ENCODE results near the gene ACACB.

GRCh38 chr12:109302358-109302757 is 186.0 kb downstream of the ACACB start:
- TF ChIP-seq POLR2A (IDR thresholded peaks at IDR 0.05): no peak
- TF ChIP-seq, protein P1, sequence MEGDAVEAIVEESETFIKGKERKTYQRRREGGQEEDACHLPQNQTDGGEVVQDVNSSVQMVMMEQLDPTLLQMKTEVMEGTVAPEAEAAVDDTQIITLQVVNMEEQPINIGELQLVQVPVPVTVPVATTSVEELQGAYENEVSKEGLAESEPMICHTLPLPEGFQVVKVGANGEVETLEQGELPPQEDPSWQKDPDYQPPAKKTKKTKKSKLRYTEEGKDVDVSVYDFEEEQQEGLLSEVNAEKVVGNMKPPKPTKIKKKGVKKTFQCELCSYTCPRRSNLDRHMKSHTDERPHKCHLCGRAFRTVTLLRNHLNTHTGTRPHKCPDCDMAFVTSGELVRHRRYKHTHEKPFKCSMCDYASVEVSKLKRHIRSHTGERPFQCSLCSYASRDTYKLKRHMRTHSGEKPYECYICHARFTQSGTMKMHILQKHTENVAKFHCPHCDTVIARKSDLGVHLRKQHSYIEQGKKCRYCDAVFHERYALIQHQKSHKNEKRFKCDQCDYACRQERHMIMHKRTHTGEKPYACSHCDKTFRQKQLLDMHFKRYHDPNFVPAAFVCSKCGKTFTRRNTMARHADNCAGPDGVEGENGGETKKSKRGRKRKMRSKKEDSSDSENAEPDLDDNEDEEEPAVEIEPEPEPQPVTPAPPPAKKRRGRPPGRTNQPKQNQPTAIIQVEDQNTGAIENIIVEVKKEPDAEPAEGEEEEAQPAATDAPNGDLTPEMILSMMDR (IDR thresholded peaks at IDR 0.05): no peak
